ENCODE results near the gene CYSTM1.
"Not testable (repeated sequence)": the region's sequence is repeated elsewhere in the genome, so short reads cannot be mapped to it uniquely, and the experiment has no call there.

CYSTM1 gene

GRCh38 chr5:140151144-140152021 lies 23.6 kb upstream of the CYSTM1 start:
- DNase-seq: peak; percentile 58

GRCh38 chr5:140152022-140152999 lies 22.7 kb upstream of the CYSTM1 start:
- no peak for DNase-seq

- DNase-seq: no peak
Measured at GRCh38 chr5:140153255-140153654, 21.7 kb upstream of the CYSTM1 start.

GRCh38 chr5:140153905-140154304 lies 21.1 kb upstream of the CYSTM1 start:
- DNase-seq: no peak

GRCh38 chr5:140154710-140155381 lies 20.1 kb upstream of the CYSTM1 start:
- DNase-seq: not testable (repeated sequence)

- DNase-seq: peak; percentile 85
Measured at GRCh38 chr5:140157032-140157781, 17.8 kb upstream of the CYSTM1 start.

GRCh38 chr5:140159014-140159927 lies 15.7 kb upstream of the CYSTM1 start:
- peak; percentile 2 for DNase-seq

GRCh38 chr5:140162275-140162674 lies 12.7 kb upstream of the CYSTM1 start:
- DNase-seq: no peak

- DNase-seq: no peak
Measured at GRCh38 chr5:140162781-140163180, 12.2 kb upstream of the CYSTM1 start.

GRCh38 chr5:140165101-140165922 lies 9.7 kb upstream of the CYSTM1 start:
- no peak for DNase-seq

GRCh38 chr5:140165923-140166270 lies 9.1 kb upstream of the CYSTM1 start:
- DNase-seq: no peak

- DNase-seq: no peak
Measured at GRCh38 chr5:140166911-140167310, 8.1 kb upstream of the CYSTM1 start.

- DNase-seq: no peak
Measured at GRCh38 chr5:140168371-140168770, 6.6 kb upstream of the CYSTM1 start.

GRCh38 chr5:140169410-140169809 lies 5.6 kb upstream of the CYSTM1 start:
- no peak for DNase-seq

- DNase-seq: no peak
Measured at GRCh38 chr5:140172483-140172882, 2.5 kb upstream of the CYSTM1 start.

GRCh38 chr5:140174014-140174413 lies 974 bp upstream of the CYSTM1 start:
- no peak for DNase-seq

GRCh38 chr5:140175367-140176030 lies 511 bp downstream of the CYSTM1 start:
- peak; percentile 58 for DNase-seq

GRCh38 chr5:140176031-140176387 lies 1.0 kb downstream of the CYSTM1 start:
- DNase-seq: no peak

GRCh38 chr5:140178086-140178410 lies 3.1 kb downstream of the CYSTM1 start:
- no peak for DNase-seq
